NCI-H128 (cell line): Measurements from ENCODE around the gene FBXO9.
"Not testable (repeated sequence)": the region's sequence is repeated elsewhere in the genome, so short reads cannot be mapped to it uniquely, and the experiment has no call there.

Source experiments
- DNase-seq: peaks from one replicate; lab custom pipeline; 2025; ENCODE audit not compliant: unreplicated experiment; lab: John Stamatoyannopoulos, UW

FBXO9 gene

GRCh38 chr6:53045891-53046673 lies 19.1 kb upstream of the FBXO9 start:
- DNase-seq, result no peak

- no peak for DNase-seq
Measured at GRCh38 chr6:53048431-53049195, 16.6 kb upstream of the FBXO9 start.

- no peak for DNase-seq
Measured at GRCh38 chr6:53049415-53049814, 15.8 kb upstream of the FBXO9 start.

GRCh38 chr6:53052152-53052551 lies 13.1 kb upstream of the FBXO9 start:
- not testable (repeated sequence) for DNase-seq

- no peak for DNase-seq
Measured at GRCh38 chr6:53054532-53054931, 10.7 kb upstream of the FBXO9 start.

- no peak for DNase-seq
Measured at GRCh38 chr6:53055873-53056272, 9.3 kb upstream of the FBXO9 start.

GRCh38 chr6:53056273-53056672 lies 8.9 kb upstream of the FBXO9 start:
- DNase-seq, result no peak

- DNase-seq, result no peak
Measured at GRCh38 chr6:53058388-53059195, 6.6 kb upstream of the FBXO9 start.

- no peak for DNase-seq
Measured at GRCh38 chr6:53059648-53060589, 5.3 kb upstream of the FBXO9 start.

- DNase-seq, result no peak
Measured at GRCh38 chr6:53062169-53062539, 3.0 kb upstream of the FBXO9 start.

- not testable (repeated sequence) for DNase-seq
Measured at GRCh38 chr6:53064255-53064654, 949 bp upstream of the FBXO9 start.

GRCh38 chr6:53064726-53065265 lies 408 bp upstream of the FBXO9 start:
- peak; percentile 88 for DNase-seq

- no peak for DNase-seq
Measured at GRCh38 chr6:53066077-53066417, 843 bp downstream of the FBXO9 start.

- DNase-seq, result no peak
Measured at GRCh38 chr6:53066874-53067706, 1.9 kb downstream of the FBXO9 start.

- no peak for DNase-seq
Measured at GRCh38 chr6:53067849-53068361, 2.7 kb downstream of the FBXO9 start.

GRCh38 chr6:53069427-53069826 lies 4.2 kb downstream of the FBXO9 start:
- no peak for DNase-seq

GRCh38 chr6:53070806-53071205 lies 5.6 kb downstream of the FBXO9 start:
- no peak for DNase-seq

- DNase-seq, result no peak
Measured at GRCh38 chr6:53074347-53074746, 9.1 kb downstream of the FBXO9 start.

GRCh38 chr6:53080813-53081212 lies 15.6 kb downstream of the FBXO9 start:
- DNase-seq, result no peak
